HG03135 (cell line): Measurements from ENCODE around the gene ANO6.
"Not testable (repeated sequence)": the region's sequence is repeated elsewhere in the genome, so short reads cannot be mapped to it uniquely, and the experiment has no call there.

Experiments used
- ATAC-seq: cut with Tn5 transposase; IDR thresholded peaks from one replicate; pipeline ENCODE4 v1.9.1; 2021; ENCODE audit warnings: mild to moderate bottlenecking, moderate library complexity; ENCODE audit not compliant: unreplicated experiment

ANO6 gene

DNA sequence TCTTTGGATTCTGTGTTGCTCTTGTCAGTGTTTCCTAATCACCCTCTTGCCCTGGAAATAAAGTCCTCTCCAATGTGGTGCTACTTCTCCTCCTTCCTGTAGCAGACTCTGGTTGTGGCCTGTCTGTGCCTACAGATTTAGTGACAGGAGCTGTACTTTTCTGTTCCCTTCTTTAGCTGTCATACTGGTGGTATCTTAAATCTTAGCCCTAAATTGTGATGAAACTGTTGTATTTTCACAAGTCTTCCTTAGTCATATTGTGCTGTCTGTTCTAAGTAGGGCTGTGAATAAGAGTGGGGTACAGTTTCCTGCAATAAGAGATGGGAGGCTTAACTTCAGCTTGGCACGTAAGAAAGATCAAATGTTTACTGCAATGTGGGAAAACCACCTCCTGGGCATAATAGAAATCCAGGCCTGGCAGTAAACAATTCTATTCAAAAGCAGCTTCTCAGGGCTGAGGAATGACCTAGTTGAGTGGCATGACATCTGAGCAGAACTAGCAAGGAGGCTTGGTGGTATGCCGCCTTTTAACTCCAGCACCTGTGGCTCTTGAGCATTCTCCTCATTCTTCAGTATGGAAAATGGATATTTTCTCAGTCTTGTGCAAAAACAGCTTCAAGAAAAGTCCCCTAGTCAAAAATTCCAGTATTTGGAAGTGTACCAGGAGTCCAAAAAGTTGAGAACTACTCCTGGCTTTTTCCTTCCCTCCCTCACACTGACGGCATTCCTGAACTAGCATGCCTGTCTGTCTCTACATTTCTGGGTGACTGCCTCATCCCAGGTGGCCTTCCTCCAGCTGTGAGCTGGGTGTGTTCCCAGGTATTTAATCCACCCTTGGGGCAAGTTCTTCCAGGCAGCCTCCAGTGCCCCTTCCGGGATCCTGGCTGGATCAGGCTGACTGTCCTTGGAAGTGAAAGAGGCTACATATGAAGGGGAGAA, 19.5 kb downstream of the ANO6 start:
- ATAC-seq, result peak; percentile 38

DNA sequence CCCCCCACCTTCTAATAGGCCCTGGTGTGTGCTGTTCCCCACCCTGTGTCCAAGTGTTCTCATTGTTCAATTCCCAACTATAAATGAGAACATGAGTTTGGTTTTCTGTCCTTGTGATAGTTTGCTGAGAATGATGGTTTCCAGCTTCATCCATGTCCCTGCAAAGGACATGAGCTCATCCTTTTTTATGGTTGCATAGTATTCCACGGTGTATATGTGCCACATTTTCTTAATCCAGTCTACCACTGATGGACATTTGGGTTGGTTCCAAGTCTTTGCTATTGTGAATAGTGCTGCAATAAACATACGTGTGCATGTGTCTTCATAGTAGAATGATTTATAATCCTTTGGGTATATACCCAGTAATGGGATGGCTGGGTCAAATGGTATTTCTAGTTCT, 20.5 kb downstream of the ANO6 start:
- not testable (repeated sequence) for ATAC-seq

DNA sequence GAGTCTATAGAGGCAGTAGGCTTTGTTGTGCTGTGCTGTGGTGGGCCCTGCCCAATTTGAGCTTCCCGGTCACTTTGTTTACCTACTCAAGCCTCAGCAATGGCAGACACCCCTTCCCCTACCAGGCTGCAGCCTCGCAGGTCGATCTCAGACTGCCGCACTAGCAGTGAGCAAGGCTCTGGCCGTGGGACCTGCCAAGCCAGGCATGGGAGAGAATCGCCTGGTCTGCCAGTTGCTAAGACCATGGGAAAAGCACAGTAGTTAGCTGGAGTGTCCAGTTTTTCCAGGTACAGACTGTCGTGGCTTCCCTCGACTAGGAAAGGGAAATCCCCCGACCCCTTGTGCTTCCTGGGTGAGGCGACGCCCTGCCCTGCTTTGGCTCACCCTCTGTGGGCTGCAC, 26.3 kb downstream of the ANO6 start:
- no peak for ATAC-seq

GRCh38 chr12:45243963-45244362, 28.1 kb downstream of the ANO6 start:
- no peak for ATAC-seq

DNA sequence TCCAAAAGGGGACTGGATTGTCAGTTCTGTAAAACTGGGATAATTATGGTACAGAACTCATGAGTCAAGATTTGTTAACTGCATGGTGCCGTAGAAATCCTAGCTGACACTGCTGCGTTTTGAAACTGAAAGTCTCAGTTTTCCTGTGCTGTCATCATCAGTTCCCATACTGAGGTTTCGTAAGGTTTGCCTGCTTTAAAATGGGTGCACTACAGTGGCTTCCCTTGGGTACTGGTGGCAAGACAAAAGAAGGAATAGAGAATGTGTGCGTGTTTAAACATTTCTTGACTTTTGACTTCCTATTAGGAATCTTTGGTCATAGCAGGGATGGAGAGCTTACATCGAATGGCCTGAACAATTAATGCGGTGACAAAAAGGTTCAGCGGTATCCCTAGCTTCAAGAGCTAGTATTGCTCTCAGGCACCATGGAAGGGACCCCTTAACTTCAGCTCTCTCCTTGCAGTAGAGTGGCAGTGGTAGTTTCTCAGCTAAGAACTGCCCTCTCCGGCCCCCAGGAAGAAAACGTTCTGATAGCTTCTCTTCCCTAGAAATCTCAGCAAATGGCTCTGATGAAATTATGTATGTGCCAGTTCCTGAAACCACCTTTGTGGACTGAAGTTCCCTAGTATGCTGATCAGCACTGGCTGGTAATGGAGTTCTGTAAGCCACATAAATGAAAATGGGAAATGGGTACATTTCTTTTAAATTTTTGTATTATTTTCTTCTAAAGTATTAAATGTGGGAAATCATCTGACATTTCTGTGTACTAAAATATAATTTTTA, 28.9 kb downstream of the ANO6 start:
- no peak for ATAC-seq

GRCh38 chr12:45246236-45246635, 30.3 kb downstream of the ANO6 start:
- ATAC-seq, result no peak

- no peak for ATAC-seq
Measured at GRCh38 chr12:45247589-45247988, 31.7 kb downstream of the ANO6 start.

GRCh38 chr12:45248095-45248494, 32.2 kb downstream of the ANO6 start:
- ATAC-seq, result no peak

- no peak for ATAC-seq
Measured at GRCh38 chr12:45254254-45254653, 38.4 kb downstream of the ANO6 start.

DNA sequence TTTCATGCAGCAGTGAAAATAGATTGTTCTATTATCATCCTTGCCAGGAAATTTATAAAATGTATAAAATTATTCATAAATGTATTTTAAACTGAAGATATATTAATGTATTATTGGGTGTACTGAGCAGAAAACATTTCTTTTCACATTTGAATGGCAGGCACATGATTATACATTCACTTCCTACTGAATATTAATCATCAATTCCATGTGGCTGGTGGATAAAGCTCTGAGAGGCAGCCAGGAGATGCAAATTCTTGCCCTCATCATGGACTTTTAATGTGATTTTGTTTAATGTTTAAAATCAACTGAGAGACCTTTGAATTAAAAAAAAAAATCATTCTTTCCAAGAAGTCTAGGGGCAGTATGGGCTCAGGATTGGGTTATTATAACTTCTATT, 40.8 kb downstream of the ANO6 start:
- ATAC-seq, result peak; percentile 47

GRCh38 chr12:45257185-45257930, 41.5 kb downstream of the ANO6 start:
- peak; percentile 76 for ATAC-seq

GRCh38 chr12:45259675-45260074, 43.8 kb downstream of the ANO6 start:
- ATAC-seq, result no peak

DNA sequence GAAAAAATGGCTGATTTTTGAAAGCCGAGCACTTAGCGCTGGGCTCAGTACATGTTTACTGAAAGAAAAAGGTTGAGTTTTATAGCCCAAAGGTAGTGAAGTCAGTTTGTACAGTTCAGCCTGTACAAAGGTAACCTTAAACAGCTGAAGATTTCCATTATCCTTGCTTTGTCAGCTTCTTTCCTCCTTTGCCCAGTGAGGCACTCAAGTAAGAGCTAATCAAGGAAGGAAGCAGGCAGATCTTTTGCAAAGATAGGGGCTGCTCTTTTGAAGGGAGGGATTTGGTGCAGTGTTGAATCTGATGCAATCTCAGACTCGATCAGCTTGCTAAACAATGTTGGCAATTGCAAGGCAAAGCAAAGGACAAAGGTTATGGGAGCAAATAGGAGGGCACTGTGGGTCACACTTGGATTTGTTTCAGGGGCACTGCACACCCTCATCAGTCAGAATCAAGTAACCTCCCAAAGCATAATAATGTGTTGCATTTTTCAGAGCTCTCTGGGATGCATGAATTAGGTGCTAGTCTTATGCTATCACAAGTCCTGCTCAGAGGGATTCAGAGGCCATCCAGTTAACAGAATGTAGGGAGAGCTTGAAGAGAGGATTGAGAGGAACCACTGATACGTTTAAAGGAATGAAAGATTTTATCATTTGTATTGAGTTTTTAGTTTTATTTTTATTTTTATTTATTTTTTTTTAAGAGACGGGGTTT, 44.4 kb downstream of the ANO6 start:
- no peak for ATAC-seq

DNA sequence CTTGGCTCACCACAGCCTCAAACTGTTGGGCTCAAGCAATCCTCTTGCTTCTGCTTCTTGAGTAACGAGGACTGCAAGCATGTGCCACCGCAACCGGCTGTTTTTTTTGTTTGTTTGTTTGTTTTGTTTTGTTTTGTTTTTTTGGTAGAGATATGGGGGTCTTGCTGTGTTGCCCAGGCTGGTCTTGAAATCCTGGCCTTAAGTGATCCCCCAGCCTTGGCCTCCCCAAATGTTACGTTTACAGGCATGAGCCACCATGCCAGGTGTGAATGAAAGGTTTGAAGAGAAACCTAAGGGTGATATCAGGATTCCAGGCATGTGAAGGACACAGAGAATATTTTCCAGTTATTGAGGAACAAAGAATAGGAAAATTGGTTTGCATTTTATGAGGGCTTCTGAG, 45.0 kb downstream of the ANO6 start:
- ATAC-seq, result no peak

GRCh38 chr12:45262185-45262584, 46.3 kb downstream of the ANO6 start:
- not testable (repeated sequence) for ATAC-seq

DNA sequence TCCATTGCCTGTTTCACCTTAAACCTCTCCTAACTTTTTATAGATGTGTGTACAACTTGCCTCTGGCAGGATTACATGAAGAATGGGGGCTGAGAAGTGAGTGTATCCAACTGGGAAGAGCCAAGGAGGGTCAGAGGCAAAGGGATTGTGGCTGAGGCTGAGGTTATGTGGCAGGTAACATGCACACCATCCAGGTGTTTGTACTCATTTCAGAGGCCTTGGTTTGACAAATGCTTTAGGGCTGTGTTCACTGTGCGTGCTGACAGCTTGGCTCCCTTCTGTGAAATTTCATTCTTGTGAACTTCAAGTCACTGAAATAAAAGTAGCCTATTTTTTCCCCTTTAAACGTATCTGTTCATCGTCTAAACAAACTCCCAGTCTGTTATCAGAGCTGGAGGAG, 47.7 kb downstream of the ANO6 start:
- ATAC-seq, result no peak

GRCh38 chr12:45268672-45269411, 52.9 kb downstream of the ANO6 start:
- peak; percentile 63 for ATAC-seq

DNA sequence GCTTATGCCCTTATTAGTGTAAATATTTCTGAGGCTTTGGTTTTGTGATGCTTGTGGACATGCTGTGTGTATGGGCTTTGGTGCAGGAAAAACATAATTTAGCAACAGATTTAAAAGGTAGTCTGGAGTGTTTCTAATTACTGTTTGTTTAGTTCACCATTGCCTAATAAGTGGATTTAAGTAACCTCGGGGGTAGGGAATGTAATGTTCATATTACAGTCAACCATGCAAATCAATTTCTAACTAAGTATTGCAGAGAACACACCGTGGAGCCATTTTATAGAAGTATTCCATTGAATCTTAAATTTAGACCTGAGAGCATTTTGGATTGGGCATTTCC, 53.5 kb downstream of the ANO6 start:
- ATAC-seq, result no peak

DNA sequence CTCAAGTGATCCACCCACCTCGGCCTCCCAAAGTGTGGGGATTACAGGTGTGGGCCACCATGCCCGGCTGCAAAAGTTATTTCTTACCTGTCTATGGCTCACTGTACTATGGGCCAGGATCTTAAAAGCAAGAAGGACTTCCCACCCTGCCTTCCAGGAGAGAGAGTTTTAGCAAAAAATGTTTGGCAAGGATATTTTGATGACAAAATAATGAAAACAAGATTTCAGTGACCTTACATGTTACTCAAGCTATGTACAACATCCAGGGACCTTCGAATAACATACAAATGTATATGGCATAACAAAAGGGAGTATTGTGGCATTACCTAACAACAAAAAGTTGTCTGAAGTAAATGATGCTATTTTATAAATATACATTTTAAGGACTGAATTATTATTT, 55.1 kb downstream of the ANO6 start:
- no peak for ATAC-seq

DNA sequence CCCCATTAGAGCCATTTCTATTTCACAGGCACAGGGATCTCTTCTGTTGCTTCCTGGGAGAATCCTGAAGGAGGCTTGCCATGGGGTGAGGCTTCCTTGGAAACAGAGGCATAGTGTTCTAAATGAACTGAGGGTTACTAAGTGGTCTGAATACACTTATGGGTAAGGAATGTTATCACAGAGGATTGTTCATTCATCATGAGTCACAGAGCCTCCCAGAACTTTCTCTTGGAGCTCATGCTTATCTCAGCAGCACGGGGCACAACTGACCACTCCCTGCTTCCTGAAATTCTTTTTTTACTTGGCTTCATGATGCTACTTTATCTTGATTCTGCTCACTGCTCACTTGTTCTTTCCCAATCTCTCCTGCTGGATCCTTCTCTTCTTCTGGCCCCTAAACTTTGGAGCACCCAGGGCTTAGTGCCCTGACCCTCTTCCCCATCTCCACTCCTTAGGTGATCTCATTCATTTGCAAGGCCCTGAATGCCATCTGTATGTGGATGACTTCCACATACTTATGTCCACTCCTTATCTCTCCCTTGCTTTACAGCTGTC, 57.9 kb downstream of the ANO6 start:
- ATAC-seq, result no peak
